NCI-H1436 treated with DMSO at 0.1 percent for 48 hours (cell line): ENCODE results near the gene NAA80.

Experiments used
- DNase-seq: peaks from one replicate; lab custom pipeline; 2025; lab: John Stamatoyannopoulos, UW

Gene NAA80, protein sequence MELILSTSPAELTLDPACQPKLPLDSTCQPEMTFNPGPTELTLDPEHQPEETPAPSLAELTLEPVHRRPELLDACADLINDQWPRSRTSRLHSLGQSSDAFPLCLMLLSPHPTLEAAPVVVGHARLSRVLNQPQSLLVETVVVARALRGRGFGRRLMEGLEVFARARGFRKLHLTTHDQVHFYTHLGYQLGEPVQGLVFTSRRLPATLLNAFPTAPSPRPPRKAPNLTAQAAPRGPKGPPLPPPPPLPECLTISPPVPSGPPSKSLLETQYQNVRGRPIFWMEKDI

DNA sequence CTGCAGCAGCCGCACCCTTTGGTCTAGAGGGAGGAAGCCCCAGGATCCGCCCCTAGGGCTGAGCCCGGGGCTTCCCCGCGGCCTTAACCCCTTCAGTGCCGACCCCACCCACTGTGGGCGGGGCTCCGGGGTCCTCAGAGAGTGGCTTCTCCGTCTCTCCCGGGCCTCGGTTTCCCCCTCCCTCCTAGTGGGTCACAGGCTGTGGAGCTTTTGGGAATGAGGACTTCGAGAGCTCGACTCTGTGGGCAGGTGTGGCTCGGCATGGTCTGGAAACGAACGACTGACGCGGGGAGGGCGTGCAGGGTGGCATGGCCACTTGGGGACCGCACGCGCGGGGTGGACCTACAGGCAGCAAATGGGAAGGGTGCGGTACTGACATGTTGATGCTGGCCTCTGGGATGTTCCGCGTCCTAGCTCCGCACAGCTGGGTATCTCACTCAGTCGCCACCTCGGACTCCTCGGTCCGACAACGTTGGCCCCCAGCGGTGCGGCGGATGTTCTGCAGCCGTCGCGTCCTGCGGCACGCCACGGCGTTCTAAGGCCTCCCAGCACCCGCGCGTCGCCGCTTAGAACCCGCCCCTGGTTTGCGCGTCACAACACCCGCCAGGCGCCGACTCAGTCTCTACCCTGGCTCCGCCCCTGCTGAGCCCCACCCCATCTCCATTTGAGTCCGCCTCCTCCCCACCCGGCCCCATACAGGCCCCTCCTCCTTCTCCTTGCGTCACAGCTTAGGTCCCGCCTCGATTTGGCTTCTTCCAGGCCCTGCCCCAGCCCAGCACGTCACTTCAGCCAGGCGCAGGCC lies at the start of gene NAA80, which contains the start of gene HYAL3:
Gene NAA80 (minus strand): TSS at position 570 of the 802 bp plus-strand sequence. CDS start 1,942 bp downstream, outside the sequence.
Gene HYAL3 (minus strand): TSS at position 570 of the 802 bp plus-strand sequence. CDS start 3,803 bp downstream, outside the sequence.
- peak; percentile 70 for DNase-seq

DNA sequence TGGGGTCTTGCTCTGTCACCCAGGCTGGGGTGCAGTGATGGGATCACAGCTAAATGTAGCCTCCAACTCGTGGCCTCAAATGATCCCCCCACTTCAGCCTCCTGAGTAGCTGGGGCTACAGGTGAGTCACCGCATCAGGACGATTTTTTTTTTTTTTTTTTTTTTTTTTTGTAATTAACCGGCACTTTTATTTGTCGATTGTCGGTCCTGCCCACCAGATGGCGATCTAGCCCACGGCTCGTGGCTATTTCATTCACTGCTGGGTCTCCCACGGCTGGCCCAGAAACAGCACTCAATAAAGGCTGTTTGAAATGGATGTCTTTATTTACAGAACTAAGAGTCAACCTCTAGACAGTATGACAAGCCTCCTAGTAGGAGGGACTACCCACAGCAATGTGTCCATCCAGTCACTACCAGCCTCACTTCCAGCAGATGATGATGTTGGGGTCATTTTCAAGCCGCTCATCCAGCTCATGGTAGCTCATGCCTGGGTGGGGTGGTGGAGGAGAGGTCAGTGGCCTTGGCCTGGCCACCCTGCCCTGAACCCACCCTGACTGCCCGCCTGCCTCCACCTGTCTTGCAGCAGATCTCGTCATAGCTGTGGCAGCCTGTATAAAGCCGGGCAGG lies 48.1 kb upstream of the NAA80 start:
- no peak for DNase-seq

DNA sequence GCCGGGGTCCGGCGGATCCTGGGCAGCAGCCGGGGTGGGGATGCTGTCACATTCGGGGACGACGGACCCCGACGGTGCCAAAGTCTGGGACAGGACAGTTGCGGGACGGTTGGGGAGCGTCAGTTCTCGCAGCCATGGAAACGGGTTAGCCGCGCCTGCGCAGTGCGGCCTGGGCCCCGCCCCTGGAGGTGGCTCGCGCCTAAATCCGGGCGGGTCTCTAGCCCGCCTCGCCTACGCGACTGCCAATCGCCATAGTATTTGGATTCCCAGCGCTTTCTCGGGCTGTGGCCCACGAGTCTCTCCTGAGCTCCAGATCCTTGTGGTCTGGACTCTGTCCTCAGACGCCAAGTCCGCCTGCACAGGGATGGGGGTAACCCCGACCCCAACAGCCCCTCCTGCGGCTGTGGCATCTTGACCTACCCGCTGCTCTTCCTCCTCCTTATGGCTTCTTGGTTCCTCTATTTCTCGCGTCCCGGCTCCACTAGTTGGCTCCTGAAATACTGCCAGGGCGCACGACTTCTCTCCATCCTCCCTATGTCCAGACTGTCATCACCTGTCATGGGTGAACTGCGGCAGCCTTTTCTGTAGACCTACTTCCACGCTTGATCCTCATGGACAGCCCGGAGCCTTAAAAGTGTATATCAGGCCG lies 46.5 kb upstream of the NAA80 start, which contains the start of gene ZMYND10:
Gene ZMYND10 (minus strand): TSS at position 147 of the 649 bp plus-strand sequence. CDS start 153 bp downstream, outside the sequence.
- no peak for DNase-seq

DNA sequence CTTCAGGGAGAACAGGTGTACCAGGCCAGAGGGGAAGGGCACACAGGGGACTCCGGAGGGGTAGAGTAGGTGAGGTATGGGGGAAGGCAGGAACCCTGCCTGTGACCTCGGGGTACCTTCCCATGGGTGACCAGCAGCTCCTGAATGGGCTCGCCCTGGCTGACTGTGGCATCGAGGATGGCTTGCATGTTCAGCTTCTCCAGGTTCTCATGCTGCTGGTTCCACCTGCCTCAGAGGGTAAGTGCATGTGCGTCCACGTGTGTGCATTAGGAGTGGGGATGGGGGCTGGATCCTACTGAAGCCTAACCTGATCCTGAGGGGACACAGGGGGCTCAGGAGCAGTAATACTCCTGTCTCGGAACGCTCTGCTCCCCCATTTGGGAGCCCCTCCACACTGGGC lies 45.8 kb upstream of the NAA80 start:
- DNase-seq, result no peak

DNA sequence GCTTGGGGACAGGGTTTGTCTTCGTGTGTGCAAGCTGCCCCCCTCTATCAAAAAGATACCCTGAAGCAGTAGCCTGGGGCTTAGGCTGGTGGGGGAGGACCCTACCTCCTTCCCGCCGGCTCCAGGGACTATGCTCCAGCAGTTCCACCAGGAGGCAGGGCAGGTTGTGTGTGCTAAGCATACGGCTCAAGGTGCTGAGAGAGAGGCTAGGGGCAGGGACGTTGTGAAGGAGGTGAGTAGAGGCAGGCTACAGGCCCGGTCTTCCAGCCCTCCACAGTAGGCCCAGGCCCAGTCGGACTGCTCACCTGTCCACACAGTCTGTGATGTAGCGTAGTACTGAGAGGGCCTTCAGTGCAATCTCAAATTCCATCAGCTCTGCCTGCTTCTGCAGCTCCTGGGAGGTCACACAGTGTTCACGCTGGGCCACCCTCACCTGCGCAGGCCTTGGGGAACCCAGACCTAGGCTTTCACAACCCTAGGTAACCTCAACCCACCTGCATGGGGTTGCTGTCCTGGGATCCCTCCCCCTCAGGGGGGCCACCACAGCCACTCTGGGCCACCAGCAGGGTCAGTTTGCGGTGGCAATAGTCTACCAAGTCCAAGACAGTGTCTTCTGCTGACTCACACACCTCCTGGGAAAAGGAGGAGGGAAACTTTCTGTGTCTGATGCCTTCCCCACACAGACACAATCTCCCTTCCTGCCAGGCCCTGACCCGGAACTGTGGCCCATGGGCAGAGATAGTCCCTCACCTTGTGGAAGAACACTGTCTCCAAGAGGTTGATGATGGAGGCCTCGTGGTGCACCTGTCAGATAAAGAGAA lies 43.8 kb upstream of the NAA80 start:
- DNase-seq, result no peak

DNA sequence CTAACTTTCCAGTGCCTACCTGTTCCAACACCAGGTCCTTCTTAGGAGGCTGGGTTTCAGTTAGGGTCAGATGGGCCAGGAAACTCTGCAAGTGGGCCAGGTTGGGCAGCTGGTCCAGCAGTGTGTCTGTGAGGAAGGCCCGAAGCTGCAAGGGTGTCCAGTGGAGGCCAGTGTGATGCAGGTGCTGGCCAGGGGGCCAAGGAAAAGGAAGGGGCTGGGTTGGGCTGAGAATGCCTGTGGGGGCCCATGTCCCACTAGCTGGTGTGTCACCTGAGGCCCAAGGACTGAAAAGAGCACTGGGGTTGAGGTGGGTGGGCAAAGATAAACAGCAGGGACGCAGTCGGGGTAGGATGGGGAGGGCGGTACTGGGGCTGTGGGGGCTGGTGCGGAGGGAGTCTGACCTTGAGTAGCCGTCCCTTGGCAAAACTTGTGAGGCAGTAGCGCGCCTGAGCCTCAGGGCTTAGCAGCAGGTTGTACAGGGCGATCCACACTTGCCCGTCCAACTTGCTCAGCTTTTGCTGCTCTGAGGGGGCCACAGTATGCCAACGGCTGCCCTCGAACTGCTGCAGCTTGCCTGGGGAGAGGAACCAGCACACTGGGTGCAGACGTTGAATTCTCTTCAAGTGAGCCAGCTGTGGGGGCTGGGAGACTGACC lies 42.9 kb upstream of the NAA80 start:
- no peak for DNase-seq

DNA sequence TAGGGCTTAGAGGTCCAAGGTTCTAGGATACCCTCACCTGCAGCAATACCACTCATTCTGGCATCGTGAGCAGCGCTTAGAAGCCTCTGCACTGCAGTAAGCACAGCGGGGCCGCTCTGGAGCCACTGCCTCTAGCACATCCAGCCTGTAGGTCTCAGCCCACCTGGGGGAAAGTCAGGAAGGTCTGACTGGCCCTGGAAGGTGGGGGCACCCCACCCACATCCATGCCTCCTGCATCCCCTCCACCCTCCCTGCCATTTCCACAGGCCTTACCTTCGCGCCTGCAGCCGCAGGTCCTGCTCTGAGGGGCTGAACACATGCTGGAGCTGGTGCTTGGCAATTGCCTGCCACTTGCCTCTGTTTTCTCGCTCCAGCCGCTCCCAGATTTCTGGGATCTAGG lies 42.3 kb upstream of the NAA80 start:
- DNase-seq, result no peak

DNA sequence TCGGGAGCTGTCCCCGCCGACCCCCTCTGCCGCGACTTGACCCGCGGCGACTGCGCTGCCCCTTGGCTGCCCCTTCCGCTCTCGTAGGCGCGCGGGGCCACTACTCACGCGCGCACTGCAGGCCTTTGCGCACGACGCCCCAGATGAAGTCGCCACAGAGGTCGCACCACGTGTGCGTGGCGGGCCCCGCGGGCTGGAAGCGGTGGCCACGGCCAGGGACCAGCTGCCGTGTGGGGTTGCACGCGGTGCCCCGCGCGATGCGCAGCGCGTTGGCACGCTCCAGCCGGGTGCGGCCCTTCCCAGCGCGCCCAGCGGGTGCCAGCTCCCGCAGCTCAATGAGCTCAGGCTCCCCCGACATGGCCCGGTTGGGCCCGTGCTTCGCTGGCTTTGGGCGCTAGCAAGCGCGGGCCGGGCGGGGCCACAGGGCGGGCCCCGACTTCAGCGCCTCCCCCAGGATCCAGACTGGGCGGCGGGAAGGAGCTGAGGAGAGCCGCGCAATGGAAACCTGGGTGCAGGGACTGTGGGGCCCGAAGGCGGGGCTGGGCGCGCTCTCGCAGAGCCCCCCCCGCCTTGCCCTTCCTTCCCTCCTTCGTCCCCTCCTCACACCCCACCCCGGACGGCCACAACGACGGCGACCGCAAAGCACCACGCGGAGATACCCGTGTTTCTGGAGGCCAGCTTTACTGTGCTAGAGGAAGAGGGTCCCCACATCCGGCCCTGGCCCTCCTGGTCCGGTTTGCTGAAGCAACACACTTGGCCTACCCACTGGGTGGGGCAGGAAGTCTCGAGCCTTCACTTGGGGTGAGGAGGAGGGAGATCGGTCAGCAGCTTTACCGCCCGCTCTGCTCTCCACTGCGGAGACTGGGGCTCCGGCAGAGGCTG lies 41.5 kb upstream of the NAA80 start, which contains the start of gene RASSF1:
Gene RASSF1 (minus strand): TSS at position 389 of the 882 bp plus-strand sequence. CDS start 31 bp downstream, at position 358.
- no peak for DNase-seq

DNA sequence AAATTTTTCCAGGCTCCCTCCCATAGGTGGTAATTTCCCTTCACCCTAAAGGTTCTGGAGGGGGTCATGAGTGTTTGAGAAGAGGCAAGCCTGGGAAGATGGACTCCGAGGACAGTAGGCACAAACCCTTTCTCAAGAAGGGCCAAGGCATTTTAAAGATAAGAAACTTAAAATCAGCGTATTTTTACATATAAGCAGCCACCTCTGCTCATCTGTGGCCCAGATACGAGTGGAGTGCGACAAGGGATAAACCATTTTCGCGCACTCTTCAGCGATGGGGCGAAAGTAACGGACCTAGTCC lies 40.9 kb upstream of the NAA80 start:
- DNase-seq, result no peak

DNA sequence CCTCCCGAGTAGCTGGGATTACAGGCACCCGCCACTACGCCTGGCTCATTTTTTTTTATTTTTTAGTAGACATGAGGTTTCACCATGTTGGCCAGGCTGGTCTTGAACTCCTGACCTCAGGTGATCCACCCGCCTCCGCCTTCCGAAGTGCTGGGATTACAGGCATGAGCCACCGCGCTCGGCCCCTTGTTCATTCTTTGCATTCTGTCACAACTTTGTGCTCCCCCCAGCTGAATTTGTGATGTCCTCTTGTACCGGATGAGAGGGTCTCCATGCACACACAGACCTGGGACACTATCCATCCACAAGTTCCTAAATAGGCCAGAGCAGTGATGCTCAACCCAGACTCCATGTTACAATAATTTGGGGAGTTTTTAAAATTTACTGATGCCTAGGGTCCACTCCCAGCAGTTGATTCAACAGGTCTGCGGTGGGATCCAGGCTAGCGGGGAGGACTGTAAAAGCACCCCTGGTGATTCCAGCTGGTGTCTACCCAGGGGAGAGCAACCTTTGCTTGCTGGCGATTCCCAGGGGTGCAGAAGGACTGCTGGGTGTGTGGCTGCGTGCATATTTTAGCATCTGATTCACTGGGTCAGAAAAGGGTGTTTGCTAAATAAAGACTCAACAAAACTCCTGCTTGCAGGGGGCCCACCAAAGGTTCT lies 40.4 kb upstream of the NAA80 start:
- no peak for DNase-seq

DNA sequence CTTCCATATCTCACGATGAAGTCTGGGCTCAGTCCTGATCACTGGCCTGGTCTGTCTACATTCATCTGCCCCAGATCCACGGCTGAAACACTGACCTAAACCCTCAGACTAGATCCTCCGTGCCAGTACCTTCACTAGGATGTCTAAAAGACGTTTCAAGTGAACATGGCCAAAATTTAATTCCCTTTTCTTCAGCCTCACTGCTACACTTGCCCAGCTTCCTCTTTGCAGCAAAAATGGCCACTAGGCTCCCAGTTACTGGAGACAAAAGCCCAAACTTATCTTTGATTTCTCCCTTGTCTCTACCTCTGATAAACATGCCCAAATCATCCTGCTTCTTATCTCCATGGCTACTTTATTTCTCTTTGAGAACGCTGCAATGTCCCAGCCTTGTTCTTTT lies 39.8 kb upstream of the NAA80 start:
- no peak for DNase-seq

DNA sequence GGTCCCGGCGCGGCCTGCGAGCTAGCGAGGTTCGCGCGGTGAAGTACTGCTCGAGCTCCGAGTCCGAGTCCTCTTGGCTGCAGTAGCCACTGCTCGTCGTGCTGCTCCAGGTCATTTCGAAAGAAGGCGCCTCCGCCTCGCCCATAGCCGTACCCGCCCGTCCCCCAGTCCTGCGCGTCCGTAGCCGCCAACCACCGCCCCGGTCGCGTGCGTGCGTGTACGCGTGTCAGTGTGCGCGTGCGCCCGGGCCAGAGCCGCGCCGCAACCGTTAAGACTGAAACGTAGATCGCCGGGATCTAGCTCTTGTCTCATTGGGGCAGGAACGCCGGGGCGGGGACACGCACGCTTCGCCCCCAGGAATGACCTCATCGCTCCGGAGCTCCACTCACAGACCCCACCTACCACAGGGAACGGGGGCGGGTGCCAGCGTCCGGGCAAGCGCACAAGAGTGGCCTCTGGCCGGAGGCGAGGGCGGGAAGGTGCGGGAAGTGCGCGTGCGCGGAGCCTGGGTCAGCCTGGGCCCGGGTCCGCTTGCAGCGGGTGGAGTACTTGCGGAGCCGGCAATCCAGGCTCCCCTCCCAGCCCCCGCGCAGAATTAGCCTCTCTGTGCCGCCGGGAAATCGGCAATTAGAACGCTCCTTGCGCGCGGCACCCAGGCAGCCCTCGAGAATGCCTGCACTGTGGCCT lies 38.1 kb upstream of the NAA80 start:
- peak; percentile 79 for DNase-seq

DNA sequence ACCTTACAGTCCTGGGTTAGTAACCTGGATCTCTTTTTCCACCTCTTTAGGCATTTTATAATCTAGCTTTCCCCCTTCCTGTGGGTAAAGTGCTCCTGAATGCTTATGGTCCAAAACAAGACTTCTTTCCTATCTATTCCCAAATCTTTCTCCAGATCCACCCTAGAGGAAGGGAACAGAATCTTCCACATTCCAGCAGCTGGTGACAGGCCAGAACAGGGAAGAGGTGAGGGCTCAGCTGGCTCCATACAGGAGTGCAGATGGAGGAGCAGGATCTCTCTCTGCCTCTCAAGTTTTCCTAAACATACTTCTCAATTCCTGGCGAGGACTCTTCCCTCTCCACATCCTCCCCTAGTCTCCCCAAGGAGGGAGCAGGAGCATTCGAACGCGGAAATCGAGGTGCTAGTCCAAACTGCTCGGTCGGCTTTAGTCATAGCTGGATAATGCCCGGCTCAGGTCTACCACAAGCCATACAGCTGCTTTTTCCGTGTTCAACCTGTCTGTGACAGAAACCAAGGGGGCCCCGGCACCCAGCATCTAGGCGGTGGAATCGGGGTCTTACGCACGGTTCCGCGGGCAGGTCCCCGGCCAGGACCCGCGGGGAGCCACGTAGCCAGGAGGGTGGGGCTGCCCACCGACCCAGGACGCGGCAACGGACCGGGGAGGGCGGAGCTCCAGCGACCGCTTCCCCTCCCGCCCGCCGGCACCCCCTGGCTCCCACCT lies 37.4 kb upstream of the NAA80 start:
- DNase-seq, result no peak

DNA sequence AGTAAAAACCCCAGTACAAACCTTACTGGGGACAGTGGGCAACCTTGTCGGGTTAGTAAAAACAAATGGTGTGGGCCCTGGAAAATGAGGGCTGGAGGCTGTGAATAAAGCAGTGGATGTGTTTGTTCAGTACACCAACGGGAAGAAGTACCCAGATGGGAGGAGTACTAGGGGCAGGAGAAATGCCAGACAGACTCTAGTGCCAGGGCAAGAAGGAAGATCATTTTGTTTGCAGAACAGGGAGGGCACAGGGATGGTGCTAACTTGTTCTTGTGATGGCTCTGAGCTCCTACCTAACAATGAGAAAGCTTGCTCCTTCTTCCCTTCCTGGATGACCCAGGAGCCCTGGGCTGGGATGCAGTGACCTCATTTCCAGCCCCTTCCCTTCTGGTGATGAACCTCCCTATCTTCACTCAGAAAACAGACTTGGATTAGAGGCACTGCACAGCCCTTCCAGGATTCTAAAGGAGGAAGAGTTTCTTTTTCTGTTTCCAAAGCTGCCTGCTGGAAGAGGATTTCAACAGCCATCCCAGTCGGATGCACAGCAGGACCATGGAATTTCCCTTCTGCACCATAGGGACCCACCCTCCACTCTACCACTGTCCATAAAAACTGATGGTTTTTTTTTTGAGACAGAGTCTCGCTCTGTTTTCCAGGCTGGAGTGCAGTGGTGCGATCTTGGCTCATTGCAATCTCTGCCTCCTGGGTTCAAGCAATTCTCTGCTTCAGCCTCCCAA lies 35.3 kb upstream of the NAA80 start:
- no peak for DNase-seq

DNA sequence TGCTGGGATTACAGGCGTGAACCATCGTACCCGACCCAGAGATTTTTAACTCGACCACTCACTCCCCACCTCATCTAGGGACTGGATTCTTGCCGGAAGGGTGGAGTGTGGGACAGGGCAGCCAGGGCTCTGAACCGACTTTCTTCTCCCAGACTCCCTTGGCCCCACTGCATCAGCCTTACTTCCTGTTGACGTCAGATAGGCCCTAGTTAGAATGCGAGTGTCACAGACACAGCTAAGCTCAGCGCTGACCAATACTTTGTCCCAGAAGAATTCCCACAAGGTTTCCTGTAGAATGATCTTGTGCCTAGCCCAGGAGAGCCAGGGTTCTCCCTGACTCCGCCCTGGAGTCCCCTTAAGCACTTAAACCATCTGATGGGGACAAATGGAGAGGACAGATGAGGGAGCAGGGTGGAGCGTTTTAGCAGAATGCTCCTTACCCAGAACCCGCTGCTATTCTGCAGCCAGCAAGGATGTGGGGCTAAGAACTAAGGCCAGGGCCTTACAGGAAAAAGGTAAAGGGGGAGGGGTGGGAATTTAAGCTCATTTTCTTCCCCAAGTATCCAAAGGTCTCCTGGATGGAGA lies 34.6 kb upstream of the NAA80 start:
- DNase-seq, result no peak

DNA sequence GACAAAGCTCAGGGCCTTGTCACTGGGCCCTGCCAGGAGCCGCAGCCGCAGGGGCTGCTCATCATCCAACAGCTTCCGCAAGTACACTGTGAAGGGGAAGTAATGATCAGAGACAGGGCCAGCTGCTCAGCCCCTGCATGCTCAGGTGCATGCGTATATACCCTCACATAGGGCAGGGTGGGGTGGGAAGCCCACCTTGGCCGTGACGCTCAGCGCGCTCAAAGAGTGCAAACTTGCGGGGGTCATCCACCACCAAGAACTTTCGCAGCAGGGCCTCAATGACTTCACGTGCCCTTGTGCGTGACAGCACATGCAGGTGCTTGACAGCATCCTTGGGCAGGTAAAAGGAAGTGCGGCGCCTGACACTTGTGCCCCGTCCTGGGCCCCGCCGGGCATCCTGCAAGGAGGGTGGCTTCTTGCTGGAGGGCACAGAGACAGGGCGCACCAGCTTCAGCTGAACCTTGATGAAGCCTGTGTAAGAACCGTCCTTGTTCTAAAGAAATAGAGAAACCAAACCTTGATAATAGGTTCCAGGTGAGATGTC lies 32.2 kb upstream of the NAA80 start:
- no peak for DNase-seq

DNA sequence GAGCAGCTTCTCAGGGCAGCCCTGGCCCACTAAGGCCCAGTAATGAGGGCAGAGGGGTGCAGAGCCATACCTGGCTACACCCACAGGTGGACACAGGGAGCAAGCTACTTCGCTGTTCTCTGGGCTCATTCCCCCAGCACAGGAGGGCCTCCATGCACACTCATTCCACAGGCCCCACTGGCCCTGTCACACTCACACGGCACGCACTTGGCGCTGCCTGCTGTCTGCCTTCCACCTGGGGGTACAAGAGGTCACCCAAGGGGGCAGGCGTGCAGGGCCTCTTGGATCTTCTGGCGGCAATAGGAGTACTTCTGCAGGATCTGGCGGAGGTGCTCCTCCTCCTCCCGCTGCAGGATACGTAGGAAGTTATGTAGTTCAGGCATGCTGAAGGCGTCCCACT lies 31.1 kb upstream of the NAA80 start:
- DNase-seq, result no peak
